Stimulated activated CD8-positive, alpha-beta memory T cell treated with anti-CD3 and anti-CD28 coated beads, Interleukin-15, amount 100 ng/mL, for 24 hours (primary cell): ENCODE data around the gene ANKRD33B.
"Not testable (repeated sequence)": the region's sequence is repeated elsewhere in the genome, so short reads cannot be mapped to it uniquely, and the experiment has no call there.

Experiments used
- DNase-seq: peaks from one replicate; pipeline ENCODE4 v3.0.0-alpha.2; 2020; ENCODE audit warnings: low read depth

ANKRD33B gene

GRCh38 chr5:10537624-10538023 lies 26.2 kb upstream of the ANKRD33B start:
- DNase-seq = no peak

GRCh38 chr5:10538103-10538788 lies 25.6 kb upstream of the ANKRD33B start:
- DNase-seq = no peak

GRCh38 chr5:10538789-10539686 lies 24.8 kb upstream of the ANKRD33B start:
- no peak for DNase-seq

DNA sequence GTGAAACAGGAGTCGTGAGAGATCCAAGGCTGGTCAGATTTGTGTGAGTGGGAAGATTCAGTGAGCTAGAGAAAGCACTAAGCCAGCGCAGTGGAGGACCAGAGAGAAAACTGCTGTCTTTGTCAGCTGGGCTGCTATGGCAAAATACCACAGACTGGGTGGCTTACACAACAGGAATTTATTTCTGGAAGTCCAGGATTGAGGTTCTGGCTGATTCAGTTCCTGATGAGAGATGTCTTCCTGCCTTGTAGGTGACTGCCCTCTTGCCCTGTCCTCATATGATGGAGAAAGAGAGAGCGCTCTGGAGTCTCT lies 24.2 kb upstream of the ANKRD33B start:
- DNase-seq = no peak

GRCh38 chr5:10540036-10540544 lies 23.8 kb upstream of the ANKRD33B start:
- DNase-seq = no peak

GRCh38 chr5:10540951-10541646 lies 22.8 kb upstream of the ANKRD33B start:
- no peak for DNase-seq

DNA sequence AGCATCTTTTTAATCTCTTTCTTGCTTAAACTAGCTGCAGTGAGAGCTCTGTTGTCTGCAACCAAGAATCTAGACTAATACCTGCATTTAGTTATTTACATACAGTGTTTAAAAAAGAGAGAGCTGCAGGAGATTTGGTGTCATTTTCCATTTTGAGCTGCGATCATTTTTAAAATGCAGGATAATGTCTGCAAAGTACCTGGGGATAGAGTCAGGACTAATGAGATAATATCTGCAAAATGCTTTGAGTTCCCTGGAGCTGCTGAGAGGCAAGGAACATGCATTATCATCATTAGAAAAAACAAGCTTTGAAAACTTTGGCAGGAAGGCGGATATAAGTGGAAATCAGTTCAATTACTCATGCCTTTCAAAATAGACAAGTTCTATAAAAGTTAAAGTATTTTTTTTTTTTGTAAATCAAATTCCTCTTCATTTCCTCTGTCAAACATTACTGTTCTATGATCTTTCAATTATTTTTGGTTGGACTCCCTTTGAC lies 21.8 kb upstream of the ANKRD33B start:
- DNase-seq = no peak

DNA sequence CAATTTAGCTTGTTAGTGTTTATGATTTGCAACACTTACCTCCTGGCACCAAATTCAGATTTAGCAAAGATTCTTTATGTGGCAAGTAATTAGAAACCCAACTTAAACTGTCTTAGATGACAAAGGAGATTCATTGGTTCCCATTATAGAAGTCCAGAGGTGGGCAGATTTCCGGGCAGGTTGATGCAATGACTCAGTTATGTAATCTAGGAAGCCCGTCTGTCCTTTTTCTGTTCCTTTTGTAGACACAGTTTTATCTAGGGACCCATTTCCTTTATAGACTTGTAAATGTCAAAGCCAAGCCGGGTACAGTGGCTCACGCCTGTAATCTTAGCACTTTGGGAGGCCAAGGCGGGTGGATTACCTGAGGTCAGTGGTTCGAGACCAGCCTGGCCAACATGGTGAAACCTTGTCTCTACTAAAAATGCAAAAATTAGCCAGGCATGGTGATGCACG lies 20.3 kb upstream of the ANKRD33B start:
- DNase-seq = no peak

DNA sequence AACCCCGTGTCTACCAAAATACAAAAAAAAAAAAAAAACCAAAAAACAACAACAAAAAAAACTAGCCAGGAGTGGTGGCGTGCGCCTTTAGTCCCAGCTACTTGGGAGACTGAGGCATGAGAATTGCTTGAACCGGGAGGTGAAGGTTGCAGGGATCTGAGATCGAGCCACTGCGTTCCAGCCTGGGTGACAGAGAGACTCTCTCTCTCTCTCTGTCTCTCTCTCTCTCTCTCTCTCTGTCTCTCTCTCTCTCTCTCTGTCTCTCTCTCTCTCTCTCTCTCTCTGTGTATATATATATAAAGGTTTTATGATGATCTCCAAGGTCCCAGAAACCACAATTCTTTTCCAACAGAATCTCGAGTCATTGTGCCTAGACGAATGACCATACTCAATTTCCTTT lies 18.8 kb upstream of the ANKRD33B start:
- DNase-seq = no peak

DNA sequence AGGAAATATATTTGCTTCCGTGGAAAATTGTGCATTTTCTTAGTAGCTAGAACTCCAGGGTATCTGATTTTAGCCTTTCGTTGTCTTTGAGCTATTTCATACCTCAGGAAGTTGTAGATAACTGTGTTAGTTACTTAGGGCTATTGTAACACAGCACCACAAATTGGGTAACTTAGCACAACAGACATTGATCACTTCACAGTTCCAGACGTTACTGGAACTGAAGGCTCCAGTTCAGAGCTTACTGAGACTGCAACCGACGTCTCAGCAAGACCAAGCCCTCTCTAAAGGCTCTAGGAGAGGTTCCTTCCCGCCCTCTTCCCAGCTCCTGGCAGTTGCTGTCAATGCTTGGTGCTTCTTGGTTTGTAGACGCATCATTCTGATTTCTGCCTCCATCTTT lies 17.7 kb upstream of the ANKRD33B start:
- DNase-seq = no peak

DNA sequence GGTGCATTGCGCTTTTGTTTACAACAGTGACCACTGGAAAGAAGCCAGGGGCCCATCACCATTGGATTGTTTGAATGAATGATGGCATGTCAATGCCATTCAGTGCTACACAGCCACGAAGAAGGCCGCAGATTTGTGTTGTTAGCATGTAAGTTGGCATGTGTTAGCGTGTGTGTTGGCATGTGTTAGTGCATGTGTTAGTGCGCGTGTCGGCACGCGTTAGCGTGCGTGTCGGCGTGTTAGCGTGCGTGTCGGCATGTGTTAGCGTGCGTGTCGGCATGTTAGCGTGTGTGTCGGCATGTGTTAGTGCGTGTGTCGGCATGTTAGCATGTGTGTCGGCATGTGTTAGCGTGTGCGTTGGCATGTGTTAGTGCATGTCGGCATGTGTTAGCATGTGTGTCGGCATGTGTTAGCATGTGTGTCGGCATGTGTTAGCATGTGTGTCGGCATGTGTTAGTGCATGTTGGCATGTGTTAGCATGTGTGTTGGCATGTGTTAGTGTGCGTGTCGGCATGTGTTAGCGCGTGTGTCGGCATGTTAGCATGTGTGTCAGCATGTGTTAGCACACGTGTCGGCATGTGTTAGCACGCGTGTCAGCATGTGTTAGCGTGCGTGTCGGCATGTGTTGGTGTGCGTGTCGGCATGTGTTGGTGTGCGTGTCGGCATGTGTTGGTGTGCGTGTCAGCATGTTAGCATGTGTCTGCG lies 15.3 kb upstream of the ANKRD33B start:
- DNase-seq = no peak

GRCh38 chr5:10549123-10549514 lies 14.8 kb upstream of the ANKRD33B start:
- DNase-seq = not testable (repeated sequence)

- DNase-seq = no peak
These were observed 13.5 kb upstream of the ANKRD33B start for GRCh38 chr5:10550222-10550995.

DNA sequence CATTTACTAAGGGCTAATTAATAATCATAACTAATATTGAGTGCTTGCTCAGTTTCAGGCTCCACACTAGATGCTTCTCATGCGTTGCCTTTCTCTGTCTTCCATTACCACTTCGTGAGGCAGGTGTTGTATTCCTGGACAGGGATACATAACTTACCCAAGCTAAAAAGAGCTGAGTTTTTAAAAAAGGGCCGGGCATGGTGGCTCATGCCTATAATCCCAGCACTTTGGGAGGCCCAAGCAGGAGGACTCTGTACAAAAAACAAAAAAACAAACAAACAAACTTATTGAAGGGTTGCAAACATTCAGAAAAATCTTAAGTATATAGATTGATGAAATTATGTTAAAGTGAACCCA lies 12.1 kb upstream of the ANKRD33B start:
- no peak for DNase-seq

DNA sequence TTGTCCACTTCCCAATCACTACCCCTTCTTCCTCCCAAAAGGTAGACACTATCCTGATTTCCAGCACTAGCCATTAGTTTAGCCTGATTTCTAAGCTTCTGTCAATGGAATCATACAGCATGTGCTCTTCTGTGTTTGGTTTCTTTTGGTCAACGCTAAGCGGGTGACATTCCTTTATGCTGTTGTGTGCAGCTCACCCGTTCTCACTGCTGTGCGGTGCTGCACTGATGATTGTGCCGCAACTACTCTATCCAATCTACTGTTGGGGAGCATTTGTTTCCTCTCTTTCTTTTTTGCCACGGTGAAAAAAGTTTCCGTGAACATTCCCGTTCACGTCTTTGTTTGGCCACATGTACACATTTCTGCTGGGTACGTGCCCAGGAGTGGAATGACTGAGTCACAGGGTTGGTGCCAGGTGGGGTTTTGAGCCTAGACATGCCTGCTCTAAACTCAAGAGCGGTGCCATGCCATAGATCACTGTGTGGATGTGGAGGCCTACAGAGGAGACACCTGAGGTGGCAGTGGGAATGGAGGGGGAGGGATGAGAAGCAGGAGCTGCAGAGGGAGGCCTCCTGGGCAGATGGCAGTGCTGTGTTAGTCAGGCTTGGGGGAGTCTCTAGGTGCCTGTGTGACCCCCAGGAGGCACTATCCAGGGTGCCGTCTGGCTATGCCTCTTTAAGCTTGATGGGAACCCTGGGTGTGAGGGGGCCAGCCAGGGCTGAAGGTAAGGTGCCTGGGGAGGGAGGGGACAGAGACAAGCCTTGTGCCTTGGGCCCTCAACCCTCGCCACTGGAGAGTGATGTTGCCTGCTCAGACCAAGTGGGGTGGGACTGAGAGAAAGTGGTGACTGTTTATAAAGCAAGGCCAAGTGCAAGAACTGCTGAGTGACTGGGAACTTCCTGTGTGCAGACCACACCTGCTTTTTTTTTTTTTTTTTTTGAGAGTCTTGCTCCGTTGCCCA lies 11.4 kb upstream of the ANKRD33B start:
- no peak for DNase-seq

GRCh38 chr5:10553476-10553875 lies 10.4 kb upstream of the ANKRD33B start:
- no peak for DNase-seq

- no peak for DNase-seq
These were observed 8.6 kb upstream of the ANKRD33B start for GRCh38 chr5:10555277-10555684.

DNA sequence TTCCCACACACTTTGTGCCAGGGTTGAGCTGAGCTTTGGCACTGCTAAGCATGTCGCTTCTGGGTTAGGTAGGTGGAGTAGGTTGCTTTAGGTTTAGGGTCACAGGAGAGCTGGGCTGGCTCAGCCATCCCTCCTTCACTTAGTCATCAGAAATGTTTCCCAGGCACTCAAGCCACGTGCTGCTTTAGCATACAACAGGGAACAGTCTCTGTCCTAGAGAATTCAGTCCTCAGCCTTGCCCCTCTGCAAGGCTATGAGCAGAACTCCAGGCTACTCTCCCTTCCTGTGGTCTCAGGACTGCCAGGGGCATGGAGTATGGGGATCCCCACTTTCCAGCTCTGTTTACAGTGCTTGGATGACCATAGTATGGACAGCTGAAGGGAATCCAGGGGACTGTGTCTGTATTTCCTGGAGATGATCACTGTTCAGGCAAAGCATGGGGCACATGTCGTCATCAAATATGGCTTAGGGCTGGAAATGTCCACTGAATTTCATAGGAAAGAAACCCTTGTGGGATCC lies 7.5 kb upstream of the ANKRD33B start:
- DNase-seq = no peak

- DNase-seq = no peak
These were observed 6.8 kb upstream of the ANKRD33B start for GRCh38 chr5:10556893-10557746.
